WTC11 (cell line): ENCODE measurements around the gene PRR12. TPM values are rescaled to one million over a fixed set of nuclear protein-coding genes. Genes with fewer than 3 reads are reported as not detected.

Experiments
- ATAC-seq: fragments of 200-7000 bp; cut with Tn5 transposase; 2 replicates; pipeline ENCODE4 v1.10.0; 2021; ENCODE audit warnings: mild to moderate bottlenecking, moderate library complexity
- CTCF ChIA-PET: fragments of 300-600 bp; sonication (Branson Sonifier 250); formaldehyde crosslinking; loops from one replicate; lab custom pipeline; 2021; ENCODE audit warnings: antibody characterized with exemption; lab: Charles Lee
- POLR2A ChIA-PET: fragments of 350-600 bp; sonication (Branson Sonifier 250); formaldehyde crosslinking; loops from one replicate; lab custom pipeline; 2021; ENCODE audit warnings: antibody characterized with exemption; lab: Charles Lee
- DNase-seq: peaks from one replicate; pipeline ENCODE4 v3.0.0; 2021; ENCODE audit warnings: low spot score
- H3K27ac Mint-ChIP-seq: 2 replicates; pipeline ENCODE4 v1.8.0; 2021; ENCODE audit warnings: mixed read lengths
- H3K27me3 Mint-ChIP-seq: 2 replicates; pipeline ENCODE4 v1.8.0; 2021; ENCODE audit warnings: low read depth, mild to moderate bottlenecking, moderate library complexity, mixed read lengths
- H3K36me3 Mint-ChIP-seq: 2 replicates; pipeline ENCODE4 v1.8.0; 2021; ENCODE audit warnings: mixed read lengths
- H3K4me1 Mint-ChIP-seq: 2 replicates; pipeline ENCODE4 v1.8.0; 2022; ENCODE audit warnings: mixed read lengths
- H3K4me3 Mint-ChIP-seq: 2 replicates; pipeline ENCODE4 v1.8.0; 2021; ENCODE audit warnings: mild to moderate bottlenecking, moderate library complexity, mixed read lengths
- H3K9me3 Mint-ChIP-seq: 2 replicates; pipeline ENCODE4 v1.8.0; 2021; ENCODE audit warnings: mixed read lengths
- AFF4 ChIP-seq: sonication (generic); formaldehyde crosslinking; IDR thresholded peaks from 2 replicates; pipeline ENCODE4 v1.8.1; 2023; ENCODE audit warnings: mild to moderate bottlenecking, missing genetic modification reagents, borderline replicate concordance
- AR ChIP-seq: fragments of 250-450 bp; sonication (Bioruptor Pico); IDR thresholded peaks from 2 replicates; pipeline ENCODE4 v1.9.0; 2021; ENCODE audit warnings: mild to moderate bottlenecking
- HMGA2 ChIP-seq: fragments of 250-450 bp; sonication (Bioruptor Pico); IDR thresholded peaks from 2 replicates; pipeline ENCODE4 v1.4.0; 2021; ENCODE audit warnings: mild to moderate bottlenecking, moderate library complexity
- HMGXB4 ChIP-seq: sonication (generic); formaldehyde crosslinking; IDR thresholded peaks from 2 replicates; pipeline ENCODE4 v1.8.1; 2023; ENCODE audit warnings: mild to moderate bottlenecking, moderate library complexity, missing genetic modification reagents
- JAZF1 ChIP-seq: fragments of 250-450 bp; sonication (Bioruptor Pico); IDR thresholded peaks from 2 replicates; pipeline ENCODE4 v1.9.0; 2021; ENCODE audit warnings: moderate library complexity, mild to moderate bottlenecking, inconsistent platforms
- MAX ChIP-seq: sonication (generic); formaldehyde crosslinking; IDR thresholded peaks from 2 replicates; pipeline ENCODE4 v1.8.0; 2022; ENCODE audit warnings: mild to moderate bottlenecking, missing genetic modification reagents
- MXD4 ChIP-seq: fragments of 250-450 bp; sonication (Bioruptor Pico); IDR thresholded peaks from 2 replicates; pipeline ENCODE4 v1.8.0; 2021; ENCODE audit warnings: mild to moderate bottlenecking, moderate library complexity, borderline replicate concordance
- NFE2L1 ChIP-seq: sonication (generic); formaldehyde crosslinking; IDR thresholded peaks from 2 replicates; pipeline ENCODE4 v1.8.1; 2023; ENCODE audit warnings: missing genetic modification reagents
- PRDM15 ChIP-seq: sonication (generic); formaldehyde crosslinking; IDR thresholded peaks from 2 replicates; pipeline ENCODE4 v1.8.0; 2022; ENCODE audit warnings: missing genetic modification reagents
- PREB ChIP-seq: sonication (generic); formaldehyde crosslinking; IDR thresholded peaks from 2 replicates; pipeline ENCODE4 v1.8.1; 2022; ENCODE audit warnings: mild to moderate bottlenecking, missing genetic modification reagents, moderate library complexity, borderline replicate concordance
- PRRX2 ChIP-seq: fragments of 250-450 bp; sonication (Bioruptor Pico); IDR thresholded peaks from 2 replicates; pipeline ENCODE4 v1.8.0; 2021; ENCODE audit warnings: mild to moderate bottlenecking
- TCF7 ChIP-seq: sonication (generic); formaldehyde crosslinking; IDR thresholded peaks from 2 replicates; pipeline ENCODE4 v1.8.0; 2022; ENCODE audit warnings: mild to moderate bottlenecking, low read depth, missing genetic modification reagents, moderate library complexity
- ZBTB43 ChIP-seq: sonication (generic); formaldehyde crosslinking; IDR thresholded peaks from 2 replicates; pipeline ENCODE4 v1.8.1; 2023; ENCODE audit warnings: mild to moderate bottlenecking, missing genetic modification reagents
- ZNF121 ChIP-seq: sonication (generic); formaldehyde crosslinking; IDR thresholded peaks from 2 replicates; pipeline ENCODE4 v1.8.0; 2023; ENCODE audit warnings: missing genetic modification reagents
- ZSCAN18 ChIP-seq: fragments of 250-450 bp; sonication (Bioruptor Pico); IDR thresholded peaks from 2 replicates; pipeline ENCODE4 v2.1.2; 2022; ENCODE audit warnings: mild to moderate bottlenecking, moderate library complexity
- total RNA-seq: library from RNA; stranded (reverse); gene quantifications from 3 replicates; pipeline ENCODE4 v1.2.3, GENCODE V29; 2021

PRR12 gene
- total RNA-seq, 1 experiment from 2014 or later: 86.1 TPM

- CTCF ChIA-PET: interaction anchor here (0.6 to 1.3 kb wide), 3 partner anchors 20 to 41 kb away, joined by 3 to 4 read pairs (median 3); partner anchors contain the start of gene PRMT1
- Mint-ChIP-seq H3K36me3 (peaks cover 70% of the 10 kb centered on the region), H3K4me3 (no peak overlapping the region), H3K27me3 (no peaks in the 10 kb centered on the region), H3K9me3 (peaks cover 7% of the 10 kb centered on the region), H3K4me1 (peaks cover 10% of the 10 kb centered on the region), H3K27ac (peak overlapping the region; percentile 15; the same call in 1 of the 2 replicates)
- TF ChIP-seq HMGXB4: no peak
- TF ChIP-seq MAX (CRISPR knock-in tag): no peak
- no peak for TF ChIP-seq JAZF1 (CRISPR knock-in tag)
- TF ChIP-seq PREB (CRISPR knock-in tag): no peak
- no peak for TF ChIP-seq TCF7 (CRISPR knock-in tag)
- TF ChIP-seq AFF4: no peak
- no peak for TF ChIP-seq HMGA2
- no peak for TF ChIP-seq NFE2L1 (CRISPR knock-in tag)
- no peak for TF ChIP-seq PRRX2 (CRISPR knock-in tag)
- no peak for TF ChIP-seq AR (CRISPR knock-in tag)
- no peak for TF ChIP-seq PRDM15
- no peak for TF ChIP-seq ZSCAN18 (CRISPR knock-in tag)
- no peak for TF ChIP-seq ZBTB43
- no peak for TF ChIP-seq MXD4 (CRISPR knock-in tag)
- TF ChIP-seq ZNF121 (CRISPR knock-in tag): no peak
- DNase-seq (no peak), ATAC-seq (no peak)
- POLR2A ChIA-PET: interaction anchor here (0.9 kb wide), 1 partner anchor 16 kb away, joined by 3 read pairs; the partner anchor contains the start of gene SCAF1
These were observed 66.6 kb downstream of the PRR12 start for GRCh38 chr19:49657493-49658138.
